Activated CD4-positive, alpha-beta memory T cell treated with anti-CD3 and anti-CD28 coated beads, Interleukin-2, amount 10 ng/mL, durations not matched to agents 7 days and 5 days (primary cell): ENCODE data around the gene C1QTNF1. TPM values are rescaled to one million over a fixed set of nuclear protein-coding genes. Genes with fewer than 3 reads are reported as not detected.
A peak's percentile ranks its signal among the peaks of the same experiment; 100 is the strongest.

Experiments
- CTCF ChIA-PET: fragments of 350-600 bp; sonication (Branson Sonifier 250); formaldehyde crosslinking; loops from one replicate; lab custom pipeline; 2021; ENCODE audit warnings: antibody characterized with exemption, inconsistent platforms; lab: Charles Lee
- POLR2A ChIA-PET: fragments of 350-600 bp; sonication (Branson Sonifier 250); formaldehyde crosslinking; loops from one replicate; lab custom pipeline; 2021; ENCODE audit warnings: antibody characterized with exemption; lab: Charles Lee
- DNase-seq: peaks from one replicate; pipeline ENCODE4 v3.0.0-alpha.2; 2020
- H3K27ac Mint-ChIP-seq: one replicate; pipeline ENCODE4 v1.8.0; 2021; ENCODE audit warnings: mild to moderate bottlenecking, mixed read lengths
- H3K27me3 Mint-ChIP-seq: one replicate; pipeline ENCODE4 v1.8.0; 2021; ENCODE audit warnings: mixed read lengths
- H3K36me3 Mint-ChIP-seq: one replicate; pipeline ENCODE4 v1.8.0; 2021; ENCODE audit warnings: low read depth, mixed read lengths
- H3K4me1 Mint-ChIP-seq: one replicate; pipeline ENCODE4 v1.8.0; 2021; ENCODE audit warnings: mixed read lengths
- H3K4me3 Mint-ChIP-seq: one replicate; pipeline ENCODE4 v1.8.0; 2021; ENCODE audit warnings: mild to moderate bottlenecking, mixed read lengths
- H3K9me3 Mint-ChIP-seq: one replicate; pipeline ENCODE4 v1.8.0; 2021; ENCODE audit warnings: mixed read lengths
- total RNA-seq, 2 experiments: library from RNA; stranded (reverse); gene quantifications; one replicate each; pipeline ENCODE4 v1.2.3, GENCODE V29; 2021

C1QTNF1 gene
- total RNA-seq, 2 experiments from 2014 or later = not detected

DNA sequence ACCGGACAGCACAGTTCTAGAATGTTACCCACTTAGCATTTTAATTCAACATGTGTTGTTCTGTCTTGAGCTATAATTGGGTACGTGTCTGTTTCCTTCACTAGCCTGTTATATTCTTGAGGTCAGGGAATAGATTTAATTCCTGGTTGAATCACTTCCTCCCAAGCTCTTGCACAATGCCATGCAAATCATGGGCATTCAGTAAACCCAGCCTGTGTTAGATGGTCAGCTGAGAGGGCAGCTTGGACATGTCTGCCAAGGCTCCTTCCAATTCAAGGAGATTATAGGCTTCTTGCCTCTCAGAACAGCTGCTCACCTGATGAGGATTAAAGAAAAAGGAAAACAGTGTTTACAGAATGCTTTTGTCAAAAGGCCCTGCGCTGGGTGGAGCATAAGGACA is 12.6 kb downstream of the C1QTNF1 start:
- Mint-ChIP-seq H3K4me3 (no peak overlapping the region), H3K4me1 (no peaks in the 10 kb centered on the region), H3K36me3 (no peaks in the 10 kb centered on the region), H3K27me3 (peaks cover 5% of the 10 kb centered on the region), H3K27ac (no peak overlapping the region), H3K9me3 (no peaks in the 10 kb centered on the region)
- DNase-seq = no peak
- ChIA-PET POLR2A (no interaction called here), CTCF (interaction anchor here (0.6 to 1.9 kb wide), 2 partner anchors 9 to 49 kb away, joined by 3 to 6 read pairs; no protein-coding TSS in a partner anchor)

DNA sequence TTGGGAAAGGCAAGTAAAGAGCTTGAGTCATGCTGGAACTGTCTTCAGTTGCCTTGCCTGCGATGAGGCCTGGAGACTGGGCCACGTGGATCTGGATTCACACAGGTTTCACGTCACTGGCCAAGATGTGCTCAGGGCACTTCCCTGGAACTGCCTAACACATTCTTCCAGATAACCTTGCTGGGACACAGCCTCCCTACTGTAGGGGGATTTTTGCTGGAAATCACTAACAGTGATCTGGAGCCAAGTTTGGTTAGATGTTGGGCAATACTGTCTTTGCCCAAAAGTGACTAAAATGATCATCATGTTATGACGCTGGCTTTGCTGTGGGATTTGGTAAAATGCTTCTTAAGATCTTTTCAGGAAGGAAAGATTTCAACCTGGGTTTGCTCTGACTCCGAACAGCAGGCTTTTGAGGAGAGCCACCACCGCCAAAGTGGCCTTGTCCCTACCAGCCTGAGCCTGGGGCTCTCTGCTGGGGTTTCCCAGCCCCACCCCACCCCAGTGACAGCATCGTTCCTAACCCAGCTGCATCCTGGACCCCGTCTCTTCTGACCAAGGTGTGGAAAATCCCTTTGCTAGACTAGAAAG is 14.7 kb downstream of the C1QTNF1 start:
- Mint-ChIP-seq H3K27ac (no peak overlapping the region), H3K9me3 (peaks cover 11% of the 10 kb centered on the region), H3K4me1 (no peaks in the 10 kb centered on the region), H3K4me3 (no peak overlapping the region), H3K27me3 (peaks cover 7% of the 10 kb centered on the region), H3K36me3 (no peaks in the 10 kb centered on the region)
- ChIA-PET CTCF (no interaction called here), POLR2A (no interaction called here)
- no peak for DNase-seq

DNA sequence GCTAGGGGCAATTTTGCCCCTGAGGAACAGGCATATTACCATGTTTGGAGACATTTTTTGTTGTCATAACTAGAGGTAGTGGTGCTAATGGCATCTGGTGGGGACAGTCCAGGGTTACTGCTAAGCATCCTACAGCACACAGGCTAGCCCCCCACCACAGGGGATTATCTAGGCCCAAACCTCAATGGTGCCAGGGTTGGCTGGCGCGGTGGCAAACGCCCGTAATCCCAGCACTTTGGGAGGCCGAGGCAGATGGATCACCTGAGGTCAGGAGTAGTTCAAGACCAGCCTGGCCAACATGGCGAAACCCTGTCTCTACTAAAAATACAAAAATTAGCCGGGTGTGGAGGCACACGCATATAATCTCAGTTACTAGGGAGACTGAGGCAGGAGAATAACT is 15.2 kb downstream of the C1QTNF1 start:
- no peaks in the 10 kb centered on the region for H3K4me1 Mint-ChIP-seq
- ChIA-PET CTCF (no interaction called here), POLR2A (no interaction called here)
- peaks cover 11% of the 10 kb centered on the region for H3K9me3 Mint-ChIP-seq
- H3K36me3 Mint-ChIP-seq = no peaks in the 10 kb centered on the region
- H3K4me3 Mint-ChIP-seq = no peak overlapping the region
- H3K27me3 Mint-ChIP-seq = peaks cover 7% of the 10 kb centered on the region
- no peak overlapping the region for H3K27ac Mint-ChIP-seq
- no peak for DNase-seq

DNA sequence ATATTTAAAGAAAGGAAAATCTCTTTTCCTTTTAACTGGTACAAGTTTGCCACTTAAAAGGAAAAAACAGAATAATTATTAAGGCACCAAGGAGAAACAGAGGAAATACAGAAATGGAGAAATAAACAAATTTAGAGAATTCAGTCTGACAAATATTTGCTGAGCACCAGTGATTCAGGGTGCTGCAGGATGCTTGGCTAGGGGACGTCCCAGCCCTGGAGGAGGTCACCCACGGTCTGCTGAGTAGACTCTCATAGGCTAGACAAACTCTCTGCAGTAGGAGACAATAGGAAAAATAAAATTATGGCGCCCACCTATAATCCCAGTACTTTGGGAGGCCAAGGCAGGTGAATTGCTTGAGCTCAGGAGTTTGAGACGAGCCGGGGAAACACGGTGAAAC is 15.9 kb downstream of the C1QTNF1 start:
- ChIA-PET POLR2A (no interaction called here), CTCF (interaction anchor here (1.3 kb wide), 1 partner anchor 361 kb away, joined by 4 read pairs; no protein-coding TSS in a partner anchor)
- Mint-ChIP-seq H3K27me3 (peaks cover 7% of the 10 kb centered on the region), H3K36me3 (no peaks in the 10 kb centered on the region), H3K4me1 (no peaks in the 10 kb centered on the region), H3K27ac (no peak overlapping the region), H3K4me3 (no peak overlapping the region), H3K9me3 (peaks cover 11% of the 10 kb centered on the region)
- no peak for DNase-seq

DNA sequence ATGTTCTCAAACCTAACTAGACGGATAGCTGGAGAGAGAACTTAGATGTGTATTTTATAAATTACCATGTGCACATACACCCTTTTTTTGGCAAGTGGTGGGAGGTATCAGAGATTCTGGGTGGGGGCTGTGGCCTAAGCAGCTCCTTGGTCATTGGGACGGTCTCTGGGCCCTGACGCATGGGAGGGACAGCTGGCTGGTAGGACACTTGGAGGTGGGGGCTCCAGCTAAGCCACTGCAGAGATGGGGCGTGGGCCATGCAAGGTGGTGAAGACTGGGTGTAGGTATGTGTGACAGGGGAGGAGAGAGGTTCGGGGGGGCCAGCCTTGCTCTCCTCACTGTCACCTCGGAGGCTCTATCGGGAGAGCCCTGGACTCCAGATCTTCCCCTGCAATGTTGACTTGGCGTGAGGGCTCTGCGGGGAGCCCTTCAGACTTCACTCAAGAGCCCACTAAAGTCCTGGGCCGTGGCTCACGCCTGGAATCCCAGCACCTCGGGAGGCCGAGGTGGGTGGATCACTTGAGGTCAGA is 17.1 kb downstream of the C1QTNF1 start:
- Mint-ChIP-seq H3K36me3 (no peaks in the 10 kb centered on the region), H3K4me3 (no peak overlapping the region), H3K9me3 (peaks cover 11% of the 10 kb centered on the region), H3K27me3 (peaks cover 11% of the 10 kb centered on the region), H3K27ac (no peak overlapping the region), H3K4me1 (no peaks in the 10 kb centered on the region)
- no peak for DNase-seq
- ChIA-PET CTCF (interaction anchor here (0.7 kb wide), 1 partner anchor 49 kb away, joined by 5 read pairs; no protein-coding TSS in a partner anchor), POLR2A (no interaction called here)

DNA sequence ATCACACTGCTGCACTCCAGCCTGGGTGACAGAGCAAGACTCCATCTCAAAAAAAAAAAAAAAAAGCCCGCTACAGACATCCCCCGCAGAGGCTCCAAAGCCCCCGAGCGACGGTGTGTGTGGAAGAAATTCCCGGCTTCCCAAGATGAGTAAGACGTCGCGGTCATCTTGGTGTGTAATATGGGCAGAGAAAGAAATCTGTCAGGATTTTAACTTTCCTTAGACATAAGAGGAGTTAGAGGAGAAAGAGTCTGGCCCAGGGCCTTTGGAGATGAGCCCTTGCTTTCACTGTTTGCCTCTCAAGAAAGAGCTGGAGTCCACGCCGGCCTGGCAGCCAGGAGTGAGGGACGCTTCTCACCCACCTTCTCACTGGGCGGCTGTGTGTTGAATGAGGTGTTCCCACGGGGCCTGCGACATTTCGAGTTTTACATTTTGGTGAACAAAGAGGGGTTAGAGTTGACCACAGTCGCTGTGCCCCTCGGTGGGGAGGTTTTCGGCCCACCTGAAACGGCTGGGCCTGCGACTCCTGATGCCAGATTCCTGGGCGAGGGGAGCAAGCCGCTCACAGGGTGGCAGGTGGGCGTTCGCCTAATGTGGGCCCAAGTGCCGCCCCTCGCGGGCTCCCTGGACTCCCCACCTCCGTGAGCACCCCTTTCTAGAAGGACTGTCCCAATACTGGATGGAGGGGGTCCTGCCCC is 17.9 kb downstream of the C1QTNF1 start:
- Mint-ChIP-seq H3K36me3 (no peaks in the 10 kb centered on the region), H3K27me3 (peaks cover 11% of the 10 kb centered on the region), H3K9me3 (peaks cover 11% of the 10 kb centered on the region), H3K4me1 (no peaks in the 10 kb centered on the region), H3K4me3 (no peak overlapping the region), H3K27ac (no peak overlapping the region)
- CTCF ChIA-PET = interaction anchor here (0.5 to 0.9 kb wide), 2 partner anchors 27 to 349 kb away, joined by 3 to 5 read pairs; no protein-coding TSS in a partner anchor
- no peak for DNase-seq
- POLR2A ChIA-PET = no interaction called here

DNA sequence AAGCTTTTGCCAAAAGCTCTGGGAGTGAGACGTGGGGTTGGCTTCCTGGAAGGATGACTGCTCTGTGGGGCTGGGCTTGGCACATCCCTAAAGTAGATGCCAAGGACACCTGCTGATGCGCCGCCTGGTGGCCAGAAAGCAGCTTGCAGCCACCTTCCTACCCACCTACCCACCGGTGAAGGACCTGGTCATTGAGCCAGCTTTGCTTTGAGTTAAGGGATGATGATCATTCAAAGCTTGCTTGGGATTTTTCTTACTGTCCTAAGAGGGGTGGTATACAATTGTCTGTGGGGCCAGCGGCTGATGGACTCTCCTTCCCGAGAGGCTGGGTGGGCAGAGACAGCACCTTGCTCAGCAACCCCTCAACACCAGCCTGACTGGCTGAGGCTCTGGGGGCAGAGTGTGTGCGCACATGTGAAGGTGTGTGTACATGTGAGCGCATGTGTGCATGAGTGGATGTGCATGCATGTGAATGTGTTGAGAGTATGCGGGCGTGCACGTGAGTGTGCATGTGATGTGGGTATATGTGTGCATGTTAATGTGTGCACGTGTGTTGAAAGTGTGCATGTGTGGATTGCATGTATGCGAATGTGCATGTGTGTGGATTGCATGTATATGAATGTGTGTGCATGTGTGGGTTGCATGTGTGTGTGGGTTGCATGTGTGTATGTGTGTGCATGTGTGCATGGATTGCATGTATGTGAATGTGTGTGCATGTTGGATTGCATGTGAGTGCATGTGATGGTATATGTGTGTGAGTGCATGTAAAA is 18.6 kb downstream of the C1QTNF1 start:
- peak; percentile 67 for DNase-seq
- Mint-ChIP-seq H3K27me3 (peaks cover 11% of the 10 kb centered on the region), H3K4me1 (no peaks in the 10 kb centered on the region), H3K4me3 (no peak overlapping the region), H3K9me3 (peaks cover 11% of the 10 kb centered on the region), H3K27ac (no peak overlapping the region), H3K36me3 (no peaks in the 10 kb centered on the region)
- CTCF ChIA-PET = interaction anchor here (0.5 to 0.9 kb wide), 2 partner anchors 27 to 348 kb away, joined by 3 to 5 read pairs; no protein-coding TSS in a partner anchor
- POLR2A ChIA-PET = no interaction called here

DNA sequence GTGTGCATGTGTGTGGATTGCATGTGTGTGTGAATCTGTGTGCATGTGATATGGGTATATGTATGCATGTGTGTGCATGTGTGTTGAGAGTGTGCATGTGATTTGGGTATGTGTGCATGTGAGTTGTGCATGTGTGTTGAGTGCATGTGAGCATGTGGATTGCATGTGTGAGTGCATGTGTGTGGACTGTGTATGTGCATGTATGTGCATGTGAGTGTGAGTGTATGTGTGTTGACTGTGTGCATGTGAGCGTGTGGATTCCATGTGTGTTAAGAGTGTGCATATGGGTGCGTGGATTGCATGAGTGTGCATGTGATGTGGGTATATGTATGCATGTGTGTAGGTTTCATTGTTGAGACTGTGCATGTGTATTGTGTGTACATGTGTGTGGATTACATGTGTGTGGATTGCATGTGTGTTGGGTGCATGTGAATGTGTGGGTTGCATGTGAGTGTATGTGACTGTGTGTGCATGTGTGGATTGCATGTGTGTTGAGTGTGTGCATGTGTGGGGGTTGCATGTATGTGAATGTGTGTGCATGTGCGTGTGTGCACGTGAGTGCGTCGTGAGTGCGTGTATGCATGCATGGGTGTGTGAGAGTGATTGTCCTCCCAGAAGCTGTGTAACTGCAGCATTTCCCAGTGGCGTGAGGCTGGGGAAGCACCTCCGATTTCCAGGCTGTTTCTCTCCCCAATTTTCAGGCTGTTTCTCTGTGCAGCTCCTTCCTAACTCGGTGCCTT is 19.4 kb downstream of the C1QTNF1 start:
- Mint-ChIP-seq H3K27me3 (peaks cover 11% of the 10 kb centered on the region), H3K9me3 (peaks cover 11% of the 10 kb centered on the region), H3K4me3 (no peak overlapping the region), H3K4me1 (no peaks in the 10 kb centered on the region), H3K36me3 (no peaks in the 10 kb centered on the region), H3K27ac (no peak overlapping the region)
- DNase-seq = no peak
- ChIA-PET CTCF (no interaction called here), POLR2A (no interaction called here)

DNA sequence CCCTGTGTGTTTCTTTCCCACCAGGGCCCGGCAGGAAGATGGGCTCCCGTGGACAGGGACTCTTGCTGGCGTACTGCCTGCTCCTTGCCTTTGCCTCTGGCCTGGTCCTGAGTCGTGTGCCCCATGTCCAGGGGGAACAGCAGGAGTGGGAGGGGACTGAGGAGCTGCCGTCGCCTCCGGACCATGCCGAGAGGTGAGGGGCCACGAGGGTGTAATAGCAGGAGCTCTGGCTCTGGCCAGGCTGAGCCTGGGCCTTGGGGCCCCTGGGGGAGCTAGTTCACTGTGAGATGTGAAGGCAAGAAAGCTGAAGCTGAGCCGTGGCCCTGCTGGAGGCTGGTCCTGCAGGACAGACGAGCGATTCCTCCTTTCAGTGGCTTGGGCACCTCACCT is 20.0 kb downstream of the C1QTNF1 start:
- CTCF ChIA-PET = interaction anchor here (2.5 kb wide), 1 partner anchor 21 kb away, joined by 7 read pairs; no protein-coding TSS in a partner anchor
- Mint-ChIP-seq H3K27me3 (peaks cover 11% of the 10 kb centered on the region), H3K4me3 (no peak overlapping the region), H3K27ac (no peak overlapping the region), H3K9me3 (peaks cover 11% of the 10 kb centered on the region), H3K4me1 (no peaks in the 10 kb centered on the region), H3K36me3 (no peaks in the 10 kb centered on the region)
- no peak for DNase-seq
- POLR2A ChIA-PET = no interaction called here

DNA sequence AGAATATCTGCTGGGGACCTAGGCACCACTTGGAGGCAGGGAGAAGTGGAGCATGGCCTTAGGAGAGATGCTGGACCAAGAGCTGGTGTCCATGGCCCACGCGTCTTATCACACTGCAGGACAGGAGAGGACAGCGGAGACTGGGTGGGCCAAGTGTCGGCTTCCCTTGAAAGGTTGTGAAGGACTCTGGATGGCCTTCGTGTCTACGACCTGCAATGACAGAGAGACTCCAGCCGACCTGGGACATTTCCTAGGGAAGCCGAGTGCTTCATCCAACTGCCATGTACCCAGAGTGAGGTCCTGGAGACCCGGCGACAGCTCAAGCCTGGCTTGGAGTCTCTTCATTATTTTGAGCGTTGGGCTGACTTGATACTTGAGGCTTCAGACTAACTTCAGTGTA is 20.5 kb downstream of the C1QTNF1 start:
- ChIA-PET POLR2A (no interaction called here), CTCF (interaction anchor here (1.8 to 2.5 kb wide), 4 partner anchors 9 to 348 kb away, joined by 6 to 7 read pairs (median 6); no protein-coding TSS in a partner anchor)
- Mint-ChIP-seq H3K9me3 (peaks cover 11% of the 10 kb centered on the region), H3K27ac (no peak overlapping the region), H3K27me3 (peaks cover 11% of the 10 kb centered on the region), H3K4me3 (no peak overlapping the region), H3K4me1 (no peaks in the 10 kb centered on the region), H3K36me3 (no peaks in the 10 kb centered on the region)
- no peak for DNase-seq

DNA sequence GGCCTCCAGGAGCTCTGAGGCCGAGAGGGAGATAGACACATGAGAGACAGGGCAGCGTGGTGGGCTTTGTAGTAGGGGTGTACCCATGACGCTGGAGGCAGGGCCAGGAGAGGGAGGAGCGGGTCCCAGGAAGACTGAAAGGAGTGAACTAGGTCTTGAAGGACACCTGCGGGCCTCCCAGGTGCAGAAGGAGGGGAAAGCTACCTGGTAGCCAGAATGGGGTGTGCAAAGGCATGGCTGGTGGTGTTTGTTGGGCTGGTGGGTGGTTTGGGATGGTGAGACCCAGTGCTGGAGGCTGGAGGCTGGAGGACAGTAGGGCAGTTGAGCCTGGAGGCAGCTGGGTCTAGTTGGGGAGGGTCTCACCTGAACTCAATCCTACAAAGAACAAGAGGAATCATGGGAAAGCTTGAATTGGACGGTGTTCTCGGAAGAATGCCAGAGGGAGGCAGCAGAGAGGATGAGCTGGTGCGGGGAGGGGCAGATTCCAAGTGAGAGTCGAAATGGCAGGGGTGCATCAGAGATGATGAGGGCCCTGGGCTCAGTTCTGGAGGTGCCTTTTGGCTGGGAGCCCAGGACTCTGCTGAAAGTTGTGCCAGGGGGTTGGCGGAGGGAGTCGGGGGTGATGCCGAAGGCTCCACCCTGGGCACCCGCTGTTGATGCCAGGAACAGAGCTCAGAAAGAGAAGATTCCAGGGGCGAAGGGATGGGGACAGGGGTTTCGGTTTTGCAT is 21.2 kb downstream of the C1QTNF1 start:
- H3K27me3 Mint-ChIP-seq = peaks cover 11% of the 10 kb centered on the region
- no peaks in the 10 kb centered on the region for H3K36me3 Mint-ChIP-seq
- no peaks in the 10 kb centered on the region for H3K4me1 Mint-ChIP-seq
- H3K27ac Mint-ChIP-seq = no peak overlapping the region
- CTCF ChIA-PET = interaction anchor here (0.7 to 2.5 kb wide), 8 partner anchors 9 to 348 kb away, joined by 3 to 8 read pairs (median 6); no protein-coding TSS in a partner anchor
- POLR2A ChIA-PET = no interaction called here
- DNase-seq = no peak
- peaks cover 11% of the 10 kb centered on the region for H3K9me3 Mint-ChIP-seq
- H3K4me3 Mint-ChIP-seq = no peak overlapping the region

DNA sequence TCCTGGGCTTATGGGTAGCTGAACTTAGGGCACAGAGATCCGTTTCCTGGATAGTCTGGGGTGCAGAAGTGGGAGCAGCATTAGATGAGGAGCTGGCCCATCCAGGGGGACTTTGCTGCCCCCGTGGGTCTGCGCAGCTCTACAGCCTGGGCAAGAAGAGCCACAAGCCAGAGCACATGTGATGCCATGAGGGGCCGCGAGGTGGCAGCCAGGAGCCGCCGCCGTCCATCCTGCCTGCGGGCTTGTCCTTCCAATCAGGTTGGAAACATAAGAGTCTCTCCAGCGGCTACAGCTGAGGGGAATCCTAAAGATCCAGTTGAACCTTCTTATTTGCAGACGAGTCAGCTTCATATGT is 21.9 kb downstream of the C1QTNF1 start:
- Mint-ChIP-seq H3K4me1 (no peaks in the 10 kb centered on the region), H3K9me3 (peaks cover 11% of the 10 kb centered on the region), H3K4me3 (no peak overlapping the region), H3K36me3 (no peaks in the 10 kb centered on the region), H3K27ac (no peak overlapping the region), H3K27me3 (peaks cover 11% of the 10 kb centered on the region)
- peak; percentile 70 for DNase-seq
- POLR2A ChIA-PET = no interaction called here
- CTCF ChIA-PET = interaction anchor here (0.7 to 2.5 kb wide), 10 partner anchors 10 to 348 kb away, joined by 3 to 8 read pairs (median 6); no protein-coding TSS in a partner anchor
